Colonic mucosa (tissue), 4 donors: ENCODE measurements around the gene HOTAIR. TPM values are rescaled to one million over a fixed set of nuclear protein-coding genes. Genes with fewer than 3 reads are reported as not detected.

Experiments
- DNase-seq: peaks from one replicate; pipeline ENCODE4 v3.0.0-alpha.2; 2020
- H3K27ac ChIP-seq: fragments of 200-600 bp; one replicate; pipeline ENCODE4 v1.8.0; 2021
- H3K27me3 ChIP-seq: fragments of 200-600 bp; one replicate; pipeline ENCODE4 v1.8.0; 2021
- H3K36me3 ChIP-seq: fragments of 200-600 bp; one replicate; pipeline ENCODE4 v1.8.0; 2021
- H3K4me1 ChIP-seq: fragments of 200-600 bp; one replicate; pipeline ENCODE4 v1.8.0; 2021; ENCODE audit warnings: mild to moderate bottlenecking
- H3K4me3 ChIP-seq: fragments of 200-600 bp; one replicate; pipeline ENCODE4 v1.8.0; 2021
- H3K9ac ChIP-seq, 2 donors: one replicate each; pipeline ENCODE4 v1.7.0; 2013; ENCODE audit warnings: control low read depth in 2 of 2, low read depth in 2 of 2, low read length in 2 of 2
- H3K9me3 ChIP-seq: fragments of 200-600 bp; one replicate; pipeline ENCODE4 v1.8.0; 2021
- intact Hi-C: fragments of 100-400 bp; cut with DNase I; formaldehyde crosslinking; loops from one replicate; pipeline ENCODE4 v1.14.1; 2022
- total RNA-seq, 2 donors: library from RNA; stranded (reverse); fragmentation: NEBNext Ultra II Directional in 1 of 2; extraction: Animal tissue kit (Norgen Biotek cat#: 25700) in 1 of 2; gene quantifications; one replicate each; pipeline ENCODE4 v1.2.1, GENCODE V29; 2021
- TF ChIP-seq, protein P1 (sequence below): fragments of 200-600 bp; IDR thresholded peaks from one replicate; pipeline ENCODE4 v1.8.0; 2022; ENCODE audit warnings: antibody characterized with exemption, mild to moderate bottlenecking
- donor health status: healthy.
- donor health status: DM: no; HTN: no; CAD: no.
- donor health status: DM: no; HTN: no; CAD: no.

The HOTAIR gene
- total RNA-seq, 2 donors from 2014 or later = not detected

DNA sequence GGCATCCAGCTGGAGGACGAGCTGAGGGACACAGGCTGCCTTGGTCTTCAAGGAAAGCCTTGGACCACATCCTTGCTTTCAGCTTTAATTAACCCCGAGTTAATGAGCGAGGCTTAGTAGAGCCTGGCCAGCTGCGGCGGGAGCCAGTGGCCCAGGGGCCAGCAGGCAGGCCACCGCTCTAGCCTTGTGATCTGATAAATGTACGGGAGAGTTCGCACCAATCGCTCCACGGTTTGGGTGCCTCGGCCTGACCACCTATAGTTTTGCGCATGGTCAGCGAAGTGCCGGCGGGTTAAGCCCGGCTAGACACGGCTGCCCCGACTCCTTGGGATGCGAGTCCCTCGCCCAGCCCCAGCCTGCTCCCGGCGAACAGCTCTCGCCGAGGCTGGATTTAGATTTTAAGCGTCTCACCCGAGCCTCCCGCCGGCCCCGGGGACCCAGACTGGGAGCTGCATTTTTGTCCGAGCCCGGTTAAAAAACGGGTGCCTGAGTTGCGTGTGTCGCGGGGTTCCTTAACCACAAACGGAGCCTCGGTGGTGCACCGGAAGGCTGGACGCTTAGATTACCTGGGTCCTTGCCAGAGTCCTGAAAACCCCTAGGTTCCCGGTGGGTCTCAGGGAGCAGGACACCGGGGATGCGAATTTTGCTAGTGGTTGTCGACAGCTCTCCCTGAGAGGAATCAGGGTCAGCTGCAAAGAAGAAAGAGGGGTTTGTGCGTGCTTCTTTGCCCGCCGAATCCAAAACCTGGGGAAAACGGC lies 23.0 kb downstream of the HOTAIR start:
- intact Hi-C loops = no loop called here
- no peaks in the 10 kb centered on the region for H3K4me1 ChIP-seq
- H3K9ac ChIP-seq = no peak overlapping the region
- DNase-seq = no peak
- H3K27me3 ChIP-seq = peaks cover 93% of the 10 kb centered on the region
- no peak overlapping the region for H3K27ac ChIP-seq
- no peak overlapping the region for H3K4me3 ChIP-seq
- H3K9me3 ChIP-seq = no peaks in the 10 kb centered on the region
- TF ChIP-seq, protein P1, sequence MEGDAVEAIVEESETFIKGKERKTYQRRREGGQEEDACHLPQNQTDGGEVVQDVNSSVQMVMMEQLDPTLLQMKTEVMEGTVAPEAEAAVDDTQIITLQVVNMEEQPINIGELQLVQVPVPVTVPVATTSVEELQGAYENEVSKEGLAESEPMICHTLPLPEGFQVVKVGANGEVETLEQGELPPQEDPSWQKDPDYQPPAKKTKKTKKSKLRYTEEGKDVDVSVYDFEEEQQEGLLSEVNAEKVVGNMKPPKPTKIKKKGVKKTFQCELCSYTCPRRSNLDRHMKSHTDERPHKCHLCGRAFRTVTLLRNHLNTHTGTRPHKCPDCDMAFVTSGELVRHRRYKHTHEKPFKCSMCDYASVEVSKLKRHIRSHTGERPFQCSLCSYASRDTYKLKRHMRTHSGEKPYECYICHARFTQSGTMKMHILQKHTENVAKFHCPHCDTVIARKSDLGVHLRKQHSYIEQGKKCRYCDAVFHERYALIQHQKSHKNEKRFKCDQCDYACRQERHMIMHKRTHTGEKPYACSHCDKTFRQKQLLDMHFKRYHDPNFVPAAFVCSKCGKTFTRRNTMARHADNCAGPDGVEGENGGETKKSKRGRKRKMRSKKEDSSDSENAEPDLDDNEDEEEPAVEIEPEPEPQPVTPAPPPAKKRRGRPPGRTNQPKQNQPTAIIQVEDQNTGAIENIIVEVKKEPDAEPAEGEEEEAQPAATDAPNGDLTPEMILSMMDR = no peak
- H3K36me3 ChIP-seq = no peaks in the 10 kb centered on the region

DNA sequence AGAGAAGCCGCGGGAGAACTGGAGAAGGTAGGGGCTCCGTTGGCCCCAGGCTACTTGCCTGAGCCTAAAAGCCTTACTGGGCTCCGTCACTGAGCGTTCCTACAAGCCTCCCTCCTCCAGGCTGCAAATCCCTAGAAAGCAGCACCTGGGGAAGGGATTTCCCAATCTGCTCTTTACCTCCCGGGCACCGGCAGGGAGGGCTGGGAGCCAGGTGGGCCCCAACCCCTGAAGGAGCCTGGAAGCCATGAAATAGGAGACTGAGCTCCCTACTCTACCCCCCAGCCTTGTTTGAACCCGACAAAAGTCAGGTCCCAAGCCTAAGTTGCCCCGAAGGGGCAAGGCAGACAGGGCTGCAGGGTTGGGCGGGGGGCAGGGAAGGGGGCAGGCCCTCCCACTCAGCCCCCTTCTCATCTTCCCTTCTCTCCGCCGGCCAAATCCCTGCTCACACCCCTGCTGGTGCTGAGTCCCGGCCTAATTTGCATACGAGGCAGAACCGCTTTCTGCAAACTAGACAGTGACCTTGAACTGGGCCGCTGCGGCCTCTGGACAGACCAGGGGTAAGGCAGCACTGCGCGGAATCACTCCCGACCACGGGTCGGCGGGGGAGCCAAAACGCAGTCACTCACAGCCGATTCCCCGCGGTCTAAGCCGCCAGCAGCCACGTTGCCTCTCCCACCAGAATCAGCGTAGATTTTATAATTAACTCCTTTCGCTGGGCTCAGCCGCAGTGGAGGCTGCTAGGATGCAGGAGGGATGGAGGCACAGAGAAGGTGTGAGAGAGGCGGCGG lies 23.8 kb downstream of the HOTAIR start:
- H3K9me3 ChIP-seq = no peaks in the 10 kb centered on the region
- TF ChIP-seq, protein P1 = no peak
- no peak for DNase-seq
- H3K27me3 ChIP-seq = peaks cover 93% of the 10 kb centered on the region
- intact Hi-C loops = no loop called here
- no peak overlapping the region for H3K9ac ChIP-seq
- no peaks in the 10 kb centered on the region for H3K4me1 ChIP-seq
- H3K27ac ChIP-seq = no peak overlapping the region
- H3K4me3 ChIP-seq = no peak overlapping the region
- no peaks in the 10 kb centered on the region for H3K36me3 ChIP-seq

DNA sequence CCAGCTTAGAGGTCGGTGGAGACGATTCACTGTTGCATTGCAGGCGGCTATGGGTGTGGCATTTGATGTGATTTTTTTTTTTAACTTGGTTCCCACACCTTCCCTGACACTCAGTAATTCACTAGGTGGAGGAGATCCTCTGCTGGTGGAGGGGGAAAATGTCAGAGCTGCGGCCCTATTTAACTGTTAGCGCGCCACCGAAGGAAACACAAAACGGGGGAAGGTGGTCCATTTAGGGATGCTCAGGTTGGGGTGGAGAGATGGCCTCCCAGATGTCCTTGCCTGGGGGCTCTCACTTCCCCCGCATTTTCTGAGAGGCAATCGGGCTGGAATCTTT lies 24.3 kb downstream of the HOTAIR start:
- Histone ChIP-seq H3K9me3 (no peaks in the 10 kb centered on the region), H3K36me3 (no peaks in the 10 kb centered on the region), H3K27me3 (peaks cover 93% of the 10 kb centered on the region), H3K27ac (no peak overlapping the region), H3K9ac (no peak overlapping the region), H3K4me1 (no peaks in the 10 kb centered on the region), H3K4me3 (no peak overlapping the region)
- TF ChIP-seq, protein P1 = no peak
- no peak for DNase-seq
- intact Hi-C loops = no loop called here

DNA sequence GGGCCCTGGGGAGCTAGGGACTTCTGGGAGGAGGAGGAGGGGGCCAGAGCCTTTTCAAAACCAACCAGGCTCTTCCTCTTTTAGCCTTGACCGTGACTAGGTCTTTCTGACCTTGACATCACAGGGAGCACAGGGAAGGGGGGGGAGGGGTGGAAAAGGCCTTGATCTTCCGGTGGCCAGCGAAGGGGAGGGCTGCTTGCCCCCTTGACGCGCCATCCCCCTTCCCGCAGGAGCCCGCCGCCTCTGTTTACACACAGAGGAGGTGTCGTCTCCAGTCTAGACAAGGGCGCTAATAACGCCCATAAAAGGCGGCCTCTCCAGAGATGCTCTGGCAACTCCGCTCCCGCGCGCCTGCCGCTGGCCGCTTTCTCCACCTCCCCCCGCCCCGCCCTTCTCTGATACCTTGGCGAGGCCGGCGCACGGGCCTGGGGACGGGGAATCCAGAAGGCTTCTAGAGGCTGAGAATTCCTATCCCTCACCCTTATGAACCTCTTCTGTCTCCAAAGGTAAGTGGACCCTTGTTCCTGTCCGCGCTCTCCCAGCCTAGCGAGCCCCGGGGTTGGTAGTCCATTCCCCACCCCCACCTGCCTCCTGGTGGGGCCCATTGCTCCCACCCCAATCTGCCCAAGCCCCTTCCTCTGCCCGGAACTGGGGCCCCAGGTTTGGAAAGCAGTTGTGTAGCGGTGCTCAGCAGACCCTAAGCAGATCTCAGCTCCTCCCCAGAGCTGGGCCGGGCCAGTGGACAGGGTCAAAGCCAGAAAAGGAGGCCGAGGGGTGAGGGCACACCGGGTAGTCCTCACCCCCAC lies 24.9 kb downstream of the HOTAIR start:
- intact Hi-C loops = no loop called here
- no peak for DNase-seq
- no peaks in the 10 kb centered on the region for H3K9me3 ChIP-seq
- no peaks in the 10 kb centered on the region for H3K4me1 ChIP-seq
- no peaks in the 10 kb centered on the region for H3K36me3 ChIP-seq
- H3K4me3 ChIP-seq = no peak overlapping the region
- H3K27ac ChIP-seq = no peak overlapping the region
- peaks cover 93% of the 10 kb centered on the region for H3K27me3 ChIP-seq
- H3K9ac ChIP-seq = no peak overlapping the region
- TF ChIP-seq, protein P1 = no peak
